Body of pancreas (tissue), 4 donors: ENCODE results near the gene SUPV3L1.

Experiments
- POLR2A ChIP-seq, 3 donors: fragments of 450-650 bp; IDR thresholded peaks; one replicate each; pipeline ENCODE4 v1.6.1; 2016; ENCODE audit warnings: antibody characterized with exemption in 3 of 3, mild to moderate bottlenecking in 2 of 3
- TF ChIP-seq, protein P1 (sequence below), 7 experiments: fragments of 450-650 bp in 4 of 7; fragments of 200-600 bp in 3 of 7; sonication (generic) in 3 of 7; IDR thresholded peaks; one replicate each; pipeline ENCODE4 v1.5.1; 2016 to 2019; ENCODE audit warnings: antibody characterized with exemption in 7 of 7

- TF ChIP-seq, protein P1, sequence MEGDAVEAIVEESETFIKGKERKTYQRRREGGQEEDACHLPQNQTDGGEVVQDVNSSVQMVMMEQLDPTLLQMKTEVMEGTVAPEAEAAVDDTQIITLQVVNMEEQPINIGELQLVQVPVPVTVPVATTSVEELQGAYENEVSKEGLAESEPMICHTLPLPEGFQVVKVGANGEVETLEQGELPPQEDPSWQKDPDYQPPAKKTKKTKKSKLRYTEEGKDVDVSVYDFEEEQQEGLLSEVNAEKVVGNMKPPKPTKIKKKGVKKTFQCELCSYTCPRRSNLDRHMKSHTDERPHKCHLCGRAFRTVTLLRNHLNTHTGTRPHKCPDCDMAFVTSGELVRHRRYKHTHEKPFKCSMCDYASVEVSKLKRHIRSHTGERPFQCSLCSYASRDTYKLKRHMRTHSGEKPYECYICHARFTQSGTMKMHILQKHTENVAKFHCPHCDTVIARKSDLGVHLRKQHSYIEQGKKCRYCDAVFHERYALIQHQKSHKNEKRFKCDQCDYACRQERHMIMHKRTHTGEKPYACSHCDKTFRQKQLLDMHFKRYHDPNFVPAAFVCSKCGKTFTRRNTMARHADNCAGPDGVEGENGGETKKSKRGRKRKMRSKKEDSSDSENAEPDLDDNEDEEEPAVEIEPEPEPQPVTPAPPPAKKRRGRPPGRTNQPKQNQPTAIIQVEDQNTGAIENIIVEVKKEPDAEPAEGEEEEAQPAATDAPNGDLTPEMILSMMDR (IDR thresholded peaks at IDR 0.05) = no peak
- no peak for TF ChIP-seq POLR2A (IDR thresholded peaks at IDR 0.05)
Observed at GRCh38 chr10:69217119-69217754, 37.2 kb downstream of the SUPV3L1 start.
